DMS153 treated with DMSO at 0.1 percent for 48 hours (cell line): ENCODE measurements around the gene GNPTAB.

Source experiments
- DNase-seq: peaks from one replicate; lab custom pipeline; 2025; ENCODE audit not compliant: unreplicated experiment; lab: John Stamatoyannopoulos, UW

Gene GNPTAB

DNA sequence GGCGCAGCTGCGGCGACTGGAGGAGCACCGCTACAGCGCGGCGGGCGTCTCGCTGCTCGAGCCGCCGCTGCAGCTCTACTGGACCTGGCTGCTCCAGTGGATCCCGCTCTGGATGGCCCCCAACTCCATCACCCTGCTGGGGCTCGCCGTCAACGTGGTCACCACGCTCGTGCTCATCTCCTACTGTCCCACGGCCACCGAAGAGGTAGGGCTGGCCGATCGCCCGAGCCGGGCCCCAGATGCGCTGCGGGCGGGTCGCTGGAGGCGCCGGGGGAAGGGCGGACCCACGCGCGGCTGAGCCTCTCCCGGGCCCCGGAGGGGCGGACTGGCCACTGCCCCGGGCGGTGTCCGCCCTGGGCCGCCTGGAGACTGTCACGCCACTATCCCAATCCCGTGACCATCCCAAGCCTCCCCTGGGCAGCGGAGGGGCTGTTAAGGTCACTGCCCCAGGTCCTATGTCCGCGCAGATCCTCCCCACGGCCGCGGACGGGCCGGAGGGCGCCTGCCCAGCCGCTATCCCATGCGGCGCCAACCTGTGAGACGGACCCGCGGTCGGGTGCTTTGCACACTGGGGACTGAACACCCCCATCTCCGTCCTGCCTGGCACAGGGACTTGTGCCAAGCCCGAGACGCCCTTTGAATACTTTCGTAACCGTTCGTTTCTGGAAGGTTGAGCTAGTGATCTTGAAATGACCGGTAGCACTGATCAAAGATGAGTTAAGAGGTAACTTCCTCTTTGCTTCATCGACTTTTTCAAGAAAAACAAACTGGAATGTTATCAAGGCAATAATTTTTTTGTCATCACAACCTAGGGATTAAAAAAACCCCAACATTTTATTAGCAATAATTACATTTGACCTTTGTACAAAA, 132.6 kb downstream of the GNPTAB start:
- no peak for DNase-seq

DNA sequence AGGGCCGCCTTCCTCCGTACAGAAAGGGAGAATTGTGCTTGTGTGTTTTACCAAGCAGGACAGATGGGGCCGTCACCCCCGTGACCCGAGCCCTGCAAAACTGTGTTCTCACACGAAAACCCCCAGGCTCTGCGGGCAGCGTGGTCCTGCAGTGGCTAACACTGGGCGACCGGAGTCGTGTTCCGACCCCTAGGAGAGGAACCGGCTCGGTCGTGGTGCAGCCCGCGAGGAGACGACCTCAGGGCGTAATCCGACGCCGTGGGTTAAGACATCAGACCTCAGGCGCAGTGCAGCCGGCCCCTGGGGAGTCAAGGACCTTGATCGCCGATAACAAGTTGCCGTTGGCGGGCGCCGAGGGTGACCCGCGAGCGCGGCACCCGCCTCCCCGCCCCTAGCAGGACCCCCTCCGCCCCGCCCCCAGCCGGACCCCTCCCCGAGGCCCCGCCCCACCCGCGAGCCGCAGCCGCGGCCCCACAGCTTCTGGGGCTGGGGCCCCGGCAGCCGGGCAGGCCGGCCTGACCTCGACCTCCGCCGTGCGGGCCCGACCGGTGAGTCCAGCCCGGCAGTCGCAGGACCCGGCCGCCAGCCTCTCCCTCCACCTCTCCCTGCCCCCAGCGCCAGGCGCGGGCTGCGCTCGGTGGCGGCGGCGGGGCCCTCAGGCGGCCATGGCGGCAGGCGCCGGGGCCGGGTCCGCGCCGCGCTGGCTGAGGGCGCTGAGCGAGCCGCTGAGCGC, 133.4 kb downstream of the GNPTAB start, which contains the start of gene CHPT1:
Gene CHPT1, plus strand, starts transcription at position 444 of the 733 bp plus-strand sequence. Its CDS starts 222 bp downstream, at position 666.
- peak; percentile 3 for DNase-seq

- DNase-seq = no peak
These were observed 134.2 kb downstream of the GNPTAB start for GRCh38 chr12:101696251-101697196.

- DNase-seq = no peak
These were observed 135.1 kb downstream of the GNPTAB start for GRCh38 chr12:101695706-101696105.
